T-helper 17 cell (primary cell): ENCODE data around the gene SOCS3. TPM values are rescaled to one million over a fixed set of nuclear protein-coding genes. Genes with fewer than 3 reads are reported as not detected.

Experiments used
- ATAC-seq: fragments of 150-1000 bp; cut with Tn5 transposase; 2 replicates; pipeline ENCODE4 v1.10.0; 2021; ENCODE audit warnings: mild to moderate bottlenecking, moderate library complexity
- DNase-seq, 3 donors: peaks; one replicate each; pipeline versions ENCODE4 v3.0.0 to v3.0.0-alpha.2; 2020 to 2021
- H3K9me3 ChIP-seq: one replicate; pipeline ENCODE4 v1.7.0; 2013; ENCODE audit warnings: low read length, mild to moderate bottlenecking; ENCODE audit not compliant: control insufficient read depth, poor library complexity, severe bottlenecking
- H3K27ac Mint-ChIP-seq: one replicate; pipeline ENCODE4 v1.8.0; 2022; ENCODE audit warnings: mild to moderate bottlenecking, moderate library complexity, mixed read lengths
- H3K27me3 Mint-ChIP-seq: one replicate; pipeline ENCODE4 v1.8.0; 2022; ENCODE audit warnings: mixed read lengths
- H3K36me3 Mint-ChIP-seq: one replicate; pipeline ENCODE4 v1.8.0; 2022; ENCODE audit warnings: low read depth, mixed read lengths
- H3K4me1 Mint-ChIP-seq: one replicate; pipeline ENCODE4 v1.8.0; 2022; ENCODE audit warnings: mild to moderate bottlenecking, mixed read lengths
- H3K4me3 Mint-ChIP-seq: one replicate; pipeline ENCODE4 v1.8.0; 2022; ENCODE audit warnings: mild to moderate bottlenecking, moderate library complexity, mixed read lengths
- total RNA-seq, 4 donors: library from RNA in 2 of 4; stranded (reverse) in 2 of 4; gene quantifications; one replicate each; pipeline ENCODE4 v1.2.3 and lab custom pipeline; 2022 to 2026

SOCS3 gene
- total RNA-seq, 2 donors from 2014 or later: 119 to 197 TPM

- no peak for DNase-seq
- no peak overlapping the region for H3K27ac Mint-ChIP-seq
- no peaks in the 10 kb centered on the region for H3K36me3 Mint-ChIP-seq
- ATAC-seq: no peak
- peaks cover 6% of the 10 kb centered on the region for H3K4me1 Mint-ChIP-seq
- no peak overlapping the region for H3K4me3 Mint-ChIP-seq
- H3K27me3 Mint-ChIP-seq: no peaks in the 10 kb centered on the region
- no peaks in the 10 kb centered on the region for H3K9me3 ChIP-seq
Measured at GRCh38 chr17:78307887-78308638, 51.8 kb downstream of the SOCS3 start.

GRCh38 chr17:78306913-78307312, 53.0 kb downstream of the SOCS3 start:
- H3K4me3 Mint-ChIP-seq: no peak overlapping the region
- no peaks in the 10 kb centered on the region for H3K27me3 Mint-ChIP-seq
- ATAC-seq (no peak), DNase-seq (no peak)
- peaks cover 6% of the 10 kb centered on the region for H3K4me1 Mint-ChIP-seq
- H3K9me3 ChIP-seq: no peaks in the 10 kb centered on the region
- H3K36me3 Mint-ChIP-seq: no peaks in the 10 kb centered on the region
- H3K27ac Mint-ChIP-seq: no peak overlapping the region

Other genes starting within 250 kb of the SOCS3 start
- 100 to 1,000 TPM; 609 to 822 TPM for gene TMC6, start 231.3 kb downstream of the SOCS3 start, total RNA-seq
- gene TMC8, start 229.3 kb downstream of the SOCS3 start, total RNA-seq: 100 to 1,000 TPM; 352 to 481 TPM
- not detected for gene C17orf99, start 213.7 kb downstream of the SOCS3 start, total RNA-seq
- gene SYNGR2, start 191.5 kb downstream of the SOCS3 start, total RNA-seq: 10 to 100 TPM; 49.5 to 68.1 TPM
- 1 to 10 TPM in 1 of 2 donors, under 1 TPM in 1; 0.42 to 1.2 TPM for gene TK1, start 173.0 kb downstream of the SOCS3 start, total RNA-seq
- gene AFMID, start 172.7 kb downstream of the SOCS3 start, total RNA-seq: 1 to 10 TPM; 1.5 to 2.9 TPM
- gene BIRC5, start 145.8 kb downstream of the SOCS3 start, total RNA-seq: under 1 TPM; 0.40 to 0.44 TPM
- gene TMEM235, start 128.4 kb downstream of the SOCS3 start, total RNA-seq: not detected
- gene PGS1, start 18.6 kb upstream of the SOCS3 start, total RNA-seq: 10 to 100 TPM; 47.5 to 54.9 TPM
- under 1 TPM; 0.21 to 0.87 TPM for gene DNAH17, start 217.3 kb upstream of the SOCS3 start, total RNA-seq